PC-9 (cell line): ENCODE results near the gene SLC1A5.

Experiments used
- CTCF ChIP-seq: fragments of 200-600 bp; sonication (generic); conservative IDR thresholded peaks from 2 replicates; pipeline ENCODE4 v1.6.1; 2017; ENCODE audit warnings: mixed run types, antibody characterized with exemption, mild to moderate bottlenecking, moderate library complexity
- EZH2 ChIP-seq: fragments of 200-600 bp; sonication (generic); IDR thresholded peaks from 2 replicates; pipeline ENCODE4 v1.8.0; 2017; ENCODE audit warnings: antibody characterized with exemption, low read depth

GRCh38 chr19:46783670-46784069 is 4.7 kb downstream of the SLC1A5 start:
- TF ChIP-seq EZH2 (no peak), CTCF (no peak)
